ENCODE measurements around the gene ATP5ME.

DNA sequence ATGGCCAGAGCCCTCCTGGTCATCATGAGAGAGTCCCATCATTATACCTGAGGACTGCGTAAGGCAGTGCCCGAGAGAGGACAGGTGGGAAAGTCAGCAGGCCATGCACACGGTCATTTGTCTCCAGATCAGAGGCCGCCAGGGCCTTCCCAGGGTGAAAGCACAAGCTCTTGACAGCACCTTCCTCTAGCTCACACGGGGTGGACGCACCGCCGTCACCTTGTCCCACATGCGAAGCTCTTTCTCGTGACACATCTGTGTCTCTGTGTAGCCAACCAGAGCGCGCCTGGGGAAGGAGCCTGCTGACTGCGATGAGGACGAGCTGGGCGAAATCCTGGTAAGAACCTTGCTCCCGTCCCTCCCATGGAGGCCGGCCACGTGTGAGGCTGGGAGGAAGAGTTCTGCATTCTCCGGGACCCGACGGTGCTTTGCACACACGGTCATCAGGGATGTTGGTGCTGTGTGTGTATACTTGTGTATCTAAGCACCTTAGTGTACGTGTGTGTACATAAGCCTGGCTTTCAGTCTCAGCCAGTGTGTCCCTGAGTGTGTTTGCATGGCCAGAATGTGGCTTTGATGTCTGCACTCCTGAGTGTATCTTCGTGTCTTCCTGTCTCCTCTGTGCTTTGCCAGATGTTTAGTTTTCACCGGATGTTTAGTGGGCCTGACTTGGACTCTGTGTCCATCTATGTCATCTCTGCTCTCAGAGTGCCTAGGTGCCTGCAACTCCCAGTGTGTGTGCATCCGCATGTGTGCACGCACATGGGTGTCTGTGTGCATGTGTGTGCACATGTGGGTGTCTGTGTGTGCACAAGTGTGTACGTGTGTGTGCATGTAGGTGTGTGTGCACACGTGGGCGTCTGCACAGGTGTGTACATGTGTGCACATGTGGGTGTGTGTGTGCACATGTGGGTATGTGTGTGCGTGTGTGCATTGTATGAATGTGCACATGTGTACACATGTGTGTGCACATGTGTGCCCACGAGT is 15.1 kb downstream of the ATP5ME start:
- no peak for TF ChIP-seq CTCF (IDR thresholded peaks at IDR 0.05; ENCODE audit: low read depth, low read length, poor library complexity, severe bottlenecking)
- TF ChIP-seq EZH2phosphoT487 (IDR thresholded peaks at IDR 0.05; ENCODE audit: borderline replicate concordance, low read length), result no peak

Data from DOHH2 (cell line).